Activated B cell treated with CpG ODN at 0.5 μM for 24 hours (primary cell): ENCODE measurements around the gene IMMT. TPM values are rescaled to one million over a fixed set of nuclear protein-coding genes. Genes with fewer than 3 reads are reported as not detected.

ENCODE experiments used
- ATAC-seq: fragments of 200-7000 bp; cut with Tn5 transposase; one replicate; pipeline ENCODE4 v1.10.0; 2021; ENCODE audit warnings: low read depth, mild to moderate bottlenecking, moderate library complexity
- CTCF ChIA-PET: fragments of 350-600 bp; sonication (Branson Sonifier 250); formaldehyde crosslinking; loops from one replicate; lab custom pipeline; 2021; ENCODE audit warnings: antibody characterized with exemption; lab: Charles Lee
- POLR2A ChIA-PET: fragments of 350-600 bp; sonication (Branson Sonifier 250); formaldehyde crosslinking; loops from one replicate; lab custom pipeline; 2021; ENCODE audit warnings: antibody characterized with exemption; lab: Charles Lee
- DNase-seq: peaks from one replicate; pipeline ENCODE4 v3.0.0; 2022
- H3K27ac Mint-ChIP-seq: one replicate; pipeline ENCODE4 v1.8.0; 2020; ENCODE audit warnings: mixed read lengths
- H3K27me3 Mint-ChIP-seq: one replicate; pipeline ENCODE4 v1.8.0; 2021; ENCODE audit warnings: mixed read lengths
- H3K36me3 Mint-ChIP-seq: one replicate; pipeline ENCODE4 v1.8.0; 2021; ENCODE audit warnings: low read depth, mixed read lengths
- H3K4me1 Mint-ChIP-seq: one replicate; pipeline ENCODE4 v1.8.0; 2021; ENCODE audit warnings: mixed read lengths
- H3K4me3 Mint-ChIP-seq: one replicate; pipeline ENCODE4 v1.8.0; 2020; ENCODE audit warnings: mild to moderate bottlenecking, mixed read lengths
- H3K9me3 Mint-ChIP-seq: one replicate; pipeline ENCODE4 v1.8.0; 2020; ENCODE audit warnings: mixed read lengths
- intact Hi-C: fragments of 100-400 bp; cut with micrococcal nuclease; formaldehyde crosslinking; loops from one replicate; pipeline ENCODE4 v1.15.1; 2024
- total RNA-seq: library from RNA; stranded (reverse); gene quantifications from 2 replicates; pipeline ENCODE4 v1.2.3, GENCODE V29; 2022
- TF ChIP-seq, protein P1 (sequence below): fragments of 200-600 bp; IDR thresholded peaks from one replicate; pipeline ENCODE4 v1.8.0; 2022; ENCODE audit warnings: antibody characterized with exemption, mild to moderate bottlenecking

IMMT gene
- total RNA-seq, 1 donor from 2014 or later = 93.0 TPM

DNA sequence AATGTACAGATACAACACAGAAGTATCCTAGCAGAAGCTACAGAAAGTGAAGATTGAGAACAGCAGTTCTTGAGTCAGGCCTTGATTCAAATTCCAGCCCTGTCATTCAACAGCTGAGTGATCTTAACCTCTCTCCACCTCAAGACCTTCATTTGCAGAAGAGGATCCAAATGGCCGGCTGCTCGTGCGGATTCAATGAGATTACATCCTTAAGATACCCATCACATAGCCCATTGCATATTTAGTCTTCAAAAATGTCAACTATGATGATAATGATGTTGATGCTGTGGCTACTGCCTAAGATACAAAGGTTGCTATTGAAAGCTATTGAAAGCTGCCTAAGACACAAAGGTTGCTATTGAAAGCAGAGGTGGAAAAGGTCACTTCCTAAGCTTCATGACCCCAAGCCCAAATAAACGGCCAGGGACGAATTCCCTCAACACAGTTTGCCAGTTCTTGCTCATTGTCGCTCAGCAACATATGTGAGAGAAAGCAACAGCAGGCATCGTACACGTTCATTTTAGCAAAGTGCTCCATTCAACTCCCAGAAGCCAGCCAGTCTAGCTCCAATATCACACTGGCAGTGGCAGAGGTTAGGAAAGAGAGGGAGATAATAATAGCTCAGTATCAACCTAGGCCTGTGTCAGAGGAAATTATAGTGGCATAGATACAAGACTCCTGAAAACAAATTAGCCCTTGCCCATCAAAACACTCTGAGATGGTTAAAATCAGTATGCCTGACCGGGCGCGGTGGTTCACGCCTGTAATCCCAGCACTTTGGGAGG, 40.1 kb upstream of the IMMT start:
- H3K9me3 Mint-ChIP-seq = no peaks in the 10 kb centered on the region
- ATAC-seq = no peak
- H3K27me3 Mint-ChIP-seq = no peaks in the 10 kb centered on the region
- intact Hi-C loops = no loop called here
- no peaks in the 10 kb centered on the region for H3K36me3 Mint-ChIP-seq
- ChIA-PET POLR2A (no interaction called here), CTCF (interaction anchor here (1.1 kb wide), 1 partner anchor 14 kb away, joined by 4 read pairs; no protein-coding TSS in a partner anchor)
- TF ChIP-seq, protein P1, sequence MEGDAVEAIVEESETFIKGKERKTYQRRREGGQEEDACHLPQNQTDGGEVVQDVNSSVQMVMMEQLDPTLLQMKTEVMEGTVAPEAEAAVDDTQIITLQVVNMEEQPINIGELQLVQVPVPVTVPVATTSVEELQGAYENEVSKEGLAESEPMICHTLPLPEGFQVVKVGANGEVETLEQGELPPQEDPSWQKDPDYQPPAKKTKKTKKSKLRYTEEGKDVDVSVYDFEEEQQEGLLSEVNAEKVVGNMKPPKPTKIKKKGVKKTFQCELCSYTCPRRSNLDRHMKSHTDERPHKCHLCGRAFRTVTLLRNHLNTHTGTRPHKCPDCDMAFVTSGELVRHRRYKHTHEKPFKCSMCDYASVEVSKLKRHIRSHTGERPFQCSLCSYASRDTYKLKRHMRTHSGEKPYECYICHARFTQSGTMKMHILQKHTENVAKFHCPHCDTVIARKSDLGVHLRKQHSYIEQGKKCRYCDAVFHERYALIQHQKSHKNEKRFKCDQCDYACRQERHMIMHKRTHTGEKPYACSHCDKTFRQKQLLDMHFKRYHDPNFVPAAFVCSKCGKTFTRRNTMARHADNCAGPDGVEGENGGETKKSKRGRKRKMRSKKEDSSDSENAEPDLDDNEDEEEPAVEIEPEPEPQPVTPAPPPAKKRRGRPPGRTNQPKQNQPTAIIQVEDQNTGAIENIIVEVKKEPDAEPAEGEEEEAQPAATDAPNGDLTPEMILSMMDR = no peak
- H3K4me1 Mint-ChIP-seq = peaks cover 32% of the 10 kb centered on the region
- H3K27ac Mint-ChIP-seq = no peak overlapping the region
- no peak overlapping the region for H3K4me3 Mint-ChIP-seq
- no peak for DNase-seq

DNA sequence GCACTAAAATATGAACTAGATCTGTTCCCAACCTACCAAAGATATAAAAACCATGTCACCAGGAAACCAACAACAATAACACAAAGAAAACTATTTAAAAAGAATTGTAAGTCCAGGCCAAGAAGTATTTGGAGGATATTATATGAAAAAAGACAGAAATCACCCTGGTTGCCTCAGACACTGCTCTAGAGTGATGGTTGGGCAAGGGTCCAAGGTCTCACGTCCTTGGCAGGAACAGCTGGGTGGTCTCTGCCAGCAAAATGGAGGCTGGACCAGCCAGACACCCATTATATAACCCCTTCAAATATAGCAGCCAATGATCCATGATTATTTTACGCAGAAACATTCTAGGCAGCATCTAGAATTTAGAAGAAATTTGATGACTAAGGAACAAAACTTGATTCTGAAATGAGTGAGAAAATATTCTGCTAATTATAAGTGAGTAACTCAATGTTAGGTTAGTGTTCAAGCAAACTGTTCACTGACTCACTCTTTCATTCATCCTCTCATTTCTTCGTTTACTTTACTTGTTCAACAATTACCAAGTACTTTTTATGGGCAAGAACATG, 39.4 kb upstream of the IMMT start:
- POLR2A ChIA-PET = no interaction called here
- no peaks in the 10 kb centered on the region for H3K27me3 Mint-ChIP-seq

DNA sequence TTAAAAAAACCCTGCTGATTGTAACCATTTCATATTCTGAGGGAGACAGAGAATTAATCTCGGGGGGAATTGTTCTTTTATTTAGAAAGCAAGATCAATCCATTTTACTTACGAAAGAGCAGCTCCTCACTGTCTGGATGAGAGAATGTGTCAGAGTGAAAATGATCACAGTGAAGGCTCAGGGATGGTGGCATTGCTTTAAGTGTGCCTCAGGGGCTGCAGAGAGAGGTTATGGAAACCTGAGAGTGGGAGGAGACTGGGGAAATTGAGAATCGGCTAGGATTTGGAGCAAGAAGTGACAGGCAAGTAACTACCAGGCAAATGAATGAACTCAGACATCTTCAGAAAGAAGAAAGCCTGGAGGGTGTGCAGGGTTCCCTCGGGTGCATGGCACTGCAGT, 38.2 kb upstream of the IMMT start:
- Mint-ChIP-seq H3K4me3 (no peak overlapping the region), H3K27ac (no peak overlapping the region), H3K4me1 (peaks cover 23% of the 10 kb centered on the region), H3K9me3 (no peaks in the 10 kb centered on the region), H3K36me3 (no peaks in the 10 kb centered on the region), H3K27me3 (no peaks in the 10 kb centered on the region)
- intact Hi-C loops = no loop called here
- POLR2A ChIA-PET = no interaction called here
- CTCF ChIA-PET = no interaction called here
- TF ChIP-seq, protein P1 = no peak
- DNase-seq (no peak), ATAC-seq (no peak)

More for the DNA sequence above, 39.4 kb upstream of the IMMT start:
- H3K36me3 Mint-ChIP-seq = no peaks in the 10 kb centered on the region
- TF ChIP-seq, protein P1 = no peak
- intact Hi-C loops = no loop called here
- ATAC-seq = no peak
- H3K27ac Mint-ChIP-seq = no peak overlapping the region
- no peaks in the 10 kb centered on the region for H3K9me3 Mint-ChIP-seq
- H3K4me3 Mint-ChIP-seq = no peak overlapping the region
- DNase-seq = no peak
- CTCF ChIA-PET = interaction anchor here (1.1 kb wide), 1 partner anchor 14 kb away, joined by 4 read pairs; no protein-coding TSS in a partner anchor
- peaks cover 25% of the 10 kb centered on the region for H3K4me1 Mint-ChIP-seq

DNA sequence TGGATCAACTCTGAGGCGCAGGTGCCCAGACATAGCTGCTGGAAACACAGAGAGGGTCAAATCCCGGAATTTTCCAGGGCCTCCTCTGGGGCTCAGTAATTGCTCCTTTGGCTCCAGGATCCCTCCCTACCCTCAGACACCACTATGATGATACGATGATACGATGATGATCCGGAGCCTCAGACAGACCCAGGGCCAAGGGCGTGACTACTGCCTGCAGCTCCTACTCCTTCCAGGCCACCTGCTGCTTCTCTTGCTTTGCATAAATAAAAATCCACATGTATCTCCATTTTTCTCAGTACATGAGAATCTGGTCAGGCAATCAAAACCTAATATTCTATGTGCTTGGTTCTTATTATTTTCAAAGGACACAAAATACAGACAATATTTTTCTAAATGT, 37.6 kb upstream of the IMMT start:
- DNase-seq (no peak), ATAC-seq (no peak)
- H3K27ac Mint-ChIP-seq = no peak overlapping the region
- H3K9me3 Mint-ChIP-seq = no peaks in the 10 kb centered on the region
- TF ChIP-seq, protein P1 = no peak
- peaks cover 24% of the 10 kb centered on the region for H3K4me1 Mint-ChIP-seq
- intact Hi-C loops = no loop called here
- ChIA-PET POLR2A (interaction anchor here (0.6 kb wide), 1 partner anchor 906 kb away, joined by 3 read pairs; the partner anchor contains the start of gene TGOLN2), CTCF (no interaction called here)
- H3K36me3 Mint-ChIP-seq = no peaks in the 10 kb centered on the region
- H3K27me3 Mint-ChIP-seq = no peaks in the 10 kb centered on the region
- no peak overlapping the region for H3K4me3 Mint-ChIP-seq

DNA sequence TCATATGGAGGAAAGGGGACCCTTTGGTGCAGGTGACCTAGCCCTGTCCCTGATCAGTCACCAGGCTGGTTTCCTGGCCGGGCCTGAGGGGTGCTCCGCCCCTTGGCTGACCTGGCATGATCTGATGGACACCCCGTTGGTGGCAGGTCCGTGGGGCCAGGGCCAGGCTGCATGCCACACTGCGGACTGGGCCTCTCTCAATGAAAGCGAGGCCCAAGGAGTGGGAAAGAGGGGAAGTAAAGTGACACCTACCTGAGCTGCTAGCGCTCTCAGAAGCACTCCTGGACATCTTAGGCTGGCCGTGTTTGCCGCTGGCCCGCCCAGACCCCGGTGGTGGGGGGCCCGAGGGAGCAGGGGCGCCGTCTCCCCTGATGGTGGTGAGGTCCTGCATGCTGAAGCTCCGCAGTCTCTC, 37.1 kb upstream of the IMMT start:
- CTCF ChIA-PET = no interaction called here
- Mint-ChIP-seq H3K9me3 (no peaks in the 10 kb centered on the region), H3K27me3 (no peaks in the 10 kb centered on the region), H3K36me3 (no peaks in the 10 kb centered on the region), H3K4me3 (no peak overlapping the region), H3K4me1 (peaks cover 24% of the 10 kb centered on the region), H3K27ac (no peak overlapping the region)
- intact Hi-C loops = no loop called here
- no peak for DNase-seq
- ATAC-seq = no peak
- POLR2A ChIA-PET = no interaction called here
- TF ChIP-seq, protein P1 = no peak
